Measurements from ENCODE around the gene CD44.

Gene CD44

DNA sequence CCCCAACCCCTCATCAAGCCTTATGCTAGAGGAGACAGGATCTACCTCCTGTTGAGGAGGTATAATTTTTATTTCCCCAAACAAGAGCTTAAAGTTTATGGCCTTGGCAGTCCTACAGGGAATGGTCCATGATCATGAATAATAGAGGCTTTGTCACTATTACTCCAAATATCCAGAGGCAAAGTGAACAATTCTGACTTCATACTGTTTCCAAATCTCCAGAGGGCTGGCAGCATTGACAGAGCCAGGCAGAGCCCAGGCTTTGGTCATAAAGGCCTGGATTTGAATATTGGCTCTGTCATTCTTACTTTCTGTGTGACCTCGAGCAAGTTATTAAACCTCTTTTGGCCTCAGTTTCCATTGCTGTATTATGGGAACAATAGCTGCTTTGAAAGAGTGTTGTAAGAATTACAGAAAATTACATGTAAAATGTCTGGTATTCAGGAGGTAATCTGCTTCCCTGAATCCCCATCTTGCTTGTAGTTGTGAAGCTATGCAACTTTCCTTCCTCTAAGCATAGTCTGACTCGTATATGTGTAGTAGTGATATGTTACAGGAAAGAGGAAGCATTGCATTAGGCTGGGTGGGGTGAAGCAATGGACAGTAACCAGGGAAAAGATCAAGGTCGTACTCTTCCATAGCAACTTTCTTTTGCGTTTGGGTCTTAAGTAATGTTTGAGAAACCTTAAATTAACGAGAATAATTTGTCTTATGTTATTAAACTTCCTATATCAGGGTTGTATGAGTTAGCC, 88.8 kb downstream of the CD44 start:
- Histone ChIP-seq H3K27ac (no peak overlapping the region), H3K27me3 (ENCODE audit: insufficient read depth, low read depth, severe bottlenecking) (no peaks in the 10 kb centered on the region), H3K4me3 (ENCODE audit: low read depth, low read length) (no peak overlapping the region), H3K9me3 (ENCODE audit: severe bottlenecking) (no peaks in the 10 kb centered on the region), H3K36me3 (no peaks in the 10 kb centered on the region)
- TF ChIP-seq, protein P1, sequence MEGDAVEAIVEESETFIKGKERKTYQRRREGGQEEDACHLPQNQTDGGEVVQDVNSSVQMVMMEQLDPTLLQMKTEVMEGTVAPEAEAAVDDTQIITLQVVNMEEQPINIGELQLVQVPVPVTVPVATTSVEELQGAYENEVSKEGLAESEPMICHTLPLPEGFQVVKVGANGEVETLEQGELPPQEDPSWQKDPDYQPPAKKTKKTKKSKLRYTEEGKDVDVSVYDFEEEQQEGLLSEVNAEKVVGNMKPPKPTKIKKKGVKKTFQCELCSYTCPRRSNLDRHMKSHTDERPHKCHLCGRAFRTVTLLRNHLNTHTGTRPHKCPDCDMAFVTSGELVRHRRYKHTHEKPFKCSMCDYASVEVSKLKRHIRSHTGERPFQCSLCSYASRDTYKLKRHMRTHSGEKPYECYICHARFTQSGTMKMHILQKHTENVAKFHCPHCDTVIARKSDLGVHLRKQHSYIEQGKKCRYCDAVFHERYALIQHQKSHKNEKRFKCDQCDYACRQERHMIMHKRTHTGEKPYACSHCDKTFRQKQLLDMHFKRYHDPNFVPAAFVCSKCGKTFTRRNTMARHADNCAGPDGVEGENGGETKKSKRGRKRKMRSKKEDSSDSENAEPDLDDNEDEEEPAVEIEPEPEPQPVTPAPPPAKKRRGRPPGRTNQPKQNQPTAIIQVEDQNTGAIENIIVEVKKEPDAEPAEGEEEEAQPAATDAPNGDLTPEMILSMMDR (IDR thresholded peaks at IDR 0.05; ENCODE audit: low read depth, low read length), result no peak
- DNase-seq, result no peak

GRCh38 chr11:35228328-35228725, 89.4 kb downstream of the CD44 start:
- DNase-seq, result no peak
- no peaks in the 10 kb centered on the region for H3K27me3 ChIP-seq (ENCODE audit: insufficient read depth, low read depth, severe bottlenecking)
- TF ChIP-seq, protein P1 (IDR thresholded peaks at IDR 0.05; ENCODE audit: low read depth, low read length), result no peak
- H3K9me3 ChIP-seq (ENCODE audit: severe bottlenecking), result peaks cover 2% of the 10 kb centered on the region
- no peak overlapping the region for H3K4me3 ChIP-seq (ENCODE audit: low read depth, low read length)
- H3K27ac ChIP-seq, result no peak overlapping the region
- H3K36me3 ChIP-seq, result no peaks in the 10 kb centered on the region

GRCh38 chr11:35230388-35230787, 91.4 kb downstream of the CD44 start:
- no peaks in the 10 kb centered on the region for H3K36me3 ChIP-seq
- H3K4me3 ChIP-seq (ENCODE audit: low read depth, low read length), result no peak overlapping the region
- DNase-seq, result no peak
- H3K27me3 ChIP-seq (ENCODE audit: insufficient read depth, low read depth, severe bottlenecking), result no peaks in the 10 kb centered on the region
- peaks cover 2% of the 10 kb centered on the region for H3K9me3 ChIP-seq (ENCODE audit: severe bottlenecking)
- no peak overlapping the region for H3K27ac ChIP-seq
- TF ChIP-seq, protein P1 (IDR thresholded peaks at IDR 0.05; ENCODE audit: low read depth, low read length), result no peak

GRCh38 chr11:35231076-35231860, 92.3 kb downstream of the CD44 start:
- Histone ChIP-seq H3K9me3 (ENCODE audit: severe bottlenecking) (peaks cover 2% of the 10 kb centered on the region), H3K4me3 (ENCODE audit: low read depth, low read length) (no peak overlapping the region), H3K36me3 (no peaks in the 10 kb centered on the region), H3K27ac (no peak overlapping the region), H3K27me3 (ENCODE audit: insufficient read depth, low read depth, severe bottlenecking) (no peaks in the 10 kb centered on the region)
- DNase-seq, result no peak
- TF ChIP-seq, protein P1 (IDR thresholded peaks at IDR 0.05; ENCODE audit: low read depth, low read length), result no peak

GRCh38 chr11:35232891-35233330, 93.9 kb downstream of the CD44 start:
- no peak overlapping the region for H3K27ac ChIP-seq
- no peak for DNase-seq
- H3K4me3 ChIP-seq (ENCODE audit: low read depth, low read length), result no peak overlapping the region
- TF ChIP-seq, protein P1 (IDR thresholded peaks at IDR 0.05; ENCODE audit: low read depth, low read length), result no peak
- H3K9me3 ChIP-seq (ENCODE audit: severe bottlenecking), result peaks cover 2% of the 10 kb centered on the region
- no peaks in the 10 kb centered on the region for H3K36me3 ChIP-seq
- H3K27me3 ChIP-seq (ENCODE audit: insufficient read depth, low read depth, severe bottlenecking), result no peaks in the 10 kb centered on the region
